OCI-LY7 (cell line): ENCODE data around the gene C1orf174. TPM values are rescaled to one million over a fixed set of nuclear protein-coding genes. Genes with fewer than 3 reads are reported as not detected.

ENCODE experiments used
- BruUV-seq: library from RNA; stranded (reverse); fragments of 400-500 nt; replicated peaks from 2 replicates; lab custom pipeline; 2021; lab: Mats Ljungman, UMichigan
- CTCF ChIA-PET: fragments of 300-600 bp; sonication (Branson Sonifier 250); formaldehyde crosslinking; loops from one replicate; lab custom pipeline; 2022; ENCODE audit warnings: antibody characterized with exemption; ENCODE audit not compliant: unreplicated experiment; lab: Charles Lee
- POLR2A ChIA-PET: fragments of 300-600 bp; sonication (Branson Sonifier 250); formaldehyde crosslinking; loops from one replicate; lab custom pipeline; 2022; ENCODE audit warnings: antibody characterized with exemption; lab: Charles Lee
- DNase-seq: peaks from one replicate; pipeline ENCODE4 v3.0.0-alpha.2; 2015; ENCODE audit warnings: low spot score
- H2AFZ ChIP-seq: fragments of 200-600 bp; sonication (generic), shearing (Covaris generic); 2 replicates; pipeline ENCODE4 v1.6.1; 2014; ENCODE audit warnings: mild to moderate bottlenecking, antibody characterized with exemption, low read length, moderate library complexity
- H3K27ac ChIP-seq: fragments of 200-600 bp; sonication (generic); 2 replicates; pipeline ENCODE4 v1.5.1; 2014; ENCODE audit warnings: mixed run types, low read depth, mild to moderate bottlenecking, moderate library complexity, low read length, inconsistent platforms; ENCODE audit not compliant: poor library complexity, severe bottlenecking
- H3K36me3 ChIP-seq: fragments of 200-600 bp; sonication (generic); 2 replicates; pipeline ENCODE4 v1.6.1; 2014; ENCODE audit warnings: mild to moderate bottlenecking, antibody characterized with exemption, low read length, moderate library complexity, mixed read lengths; ENCODE audit not compliant: insufficient read depth
- H3K4me1 ChIP-seq: fragments of 200-600 bp; sonication (generic); 2 replicates; pipeline ENCODE4 v1.5.1; 2014; ENCODE audit warnings: mild to moderate bottlenecking, low read length; ENCODE audit not compliant: insufficient read depth, poor library complexity, severe bottlenecking
- H3K4me2 ChIP-seq: fragments of 200-600 bp; sonication (generic); 2 replicates; pipeline ENCODE4 v1.6.1; 2014; ENCODE audit warnings: mild to moderate bottlenecking, low read length
- H3K4me3 ChIP-seq: fragments of 200-600 bp; sonication (generic); 2 replicates; pipeline ENCODE4 v1.5.1; 2014; ENCODE audit warnings: mild to moderate bottlenecking, low read depth, low read length; ENCODE audit not compliant: poor library complexity, severe bottlenecking
- H3K79me2 ChIP-seq: fragments of 200-600 bp; sonication (generic); 2 replicates; pipeline ENCODE4 v1.6.1; 2016; ENCODE audit warnings: low read depth, mild to moderate bottlenecking, low read length, moderate library complexity, mixed read lengths; ENCODE audit not compliant: insufficient read depth
- H3K9me2 ChIP-seq: fragments of 200-600 bp; sonication (generic); 2 replicates; pipeline ENCODE4 v1.6.1; 2016; ENCODE audit warnings: mild to moderate bottlenecking, low read length, mixed read lengths; ENCODE audit not compliant: insufficient read depth
- H3K9me3 ChIP-seq: fragments of 200-600 bp; sonication (generic); 2 replicates; pipeline ENCODE4 v1.6.1; 2014; ENCODE audit warnings: mild to moderate bottlenecking, mixed run types, low read length, mixed read lengths
- H4K20me1 ChIP-seq: fragments of 200-600 bp; sonication (generic); 2 replicates; pipeline ENCODE4 v1.6.1; 2014; ENCODE audit warnings: mild to moderate bottlenecking, antibody characterized with exemption, low read length, moderate library complexity, mixed read lengths; ENCODE audit not compliant: insufficient read depth
- CTCF ChIP-seq: fragments of 200-600 bp; sonication (generic); conservative IDR thresholded peaks from 2 replicates; pipeline ENCODE4 v1.5.1; 2014; ENCODE audit warnings: mild to moderate bottlenecking, antibody characterized with exemption, low read length, moderate library complexity, mixed read lengths
- EZH2phosphoT487 ChIP-seq: fragments of 200-600 bp; sonication (generic); IDR thresholded peaks from 2 replicates; pipeline ENCODE4 v1.6.1; 2018; ENCODE audit warnings: low read depth, borderline replicate concordance, mild to moderate bottlenecking, mixed run types, antibody characterized with exemption, low read length, moderate library complexity, mixed read lengths
- intact Hi-C: fragments of 100-400 bp; cut with micrococcal nuclease; formaldehyde crosslinking; loops from one replicate; pipeline ENCODE4 v1.10.0; 2022; ENCODE audit not compliant: unreplicated experiment
- total RNA-seq, 2 experiments: library from RNA; depleted of rRNA in 1 of 2; stranded (reverse); fragments of >200 nt in 1 of 2; shearing (Covaris generic) in 1 of 2; gene quantifications; 2 replicates each; pipeline ENCODE4 v1.2.3, GENCODE V29; 2014 to 2022

Gene C1orf174
- total RNA-seq, 2 experiments from 2014 or later = 39.0 to 59.5 TPM

GRCh38 chr1:3923378-3924185 is 23.5 kb upstream of the C1orf174 start:
- POLR2A ChIA-PET = no interaction called here
- Histone ChIP-seq H3K9me2 (no peaks in the 10 kb centered on the region), H3K4me3 (no peak overlapping the region), H2AFZ (no peak overlapping the region), H3K27ac (no peak overlapping the region), H4K20me1 (no peaks in the 10 kb centered on the region), H3K36me3 (peaks cover 22% of the 10 kb centered on the region), H3K4me1 (peaks cover 12% of the 10 kb centered on the region), H3K79me2 (no peaks in the 10 kb centered on the region), H3K4me2 (no peak overlapping the region), H3K9me3 (no peaks in the 10 kb centered on the region)
- no peak for DNase-seq
- CTCF ChIA-PET = no interaction called here
- no peak for TF ChIP-seq EZH2phosphoT487
- no peak for TF ChIP-seq CTCF
- intact Hi-C loops = no loop called here
- no TSS peak for BruUV-seq

GRCh38 chr1:3922851-3923250 is 22.8 kb upstream of the C1orf174 start:
- Histone ChIP-seq H3K4me3 (no peak overlapping the region), H3K9me2 (no peaks in the 10 kb centered on the region), H4K20me1 (no peaks in the 10 kb centered on the region), H3K36me3 (peaks cover 26% of the 10 kb centered on the region), H3K4me1 (peaks cover 6% of the 10 kb centered on the region), H3K79me2 (no peaks in the 10 kb centered on the region), H3K9me3 (no peaks in the 10 kb centered on the region), H3K4me2 (no peak overlapping the region), H2AFZ (no peak overlapping the region), H3K27ac (no peak overlapping the region)
- POLR2A ChIA-PET = no interaction called here
- intact Hi-C loops = no loop called here
- DNase-seq = no peak
- no TSS peak for BruUV-seq
- TF ChIP-seq CTCF = no peak
- no peak for TF ChIP-seq EZH2phosphoT487
- CTCF ChIA-PET = no interaction called here

GRCh38 chr1:3922201-3922725 is 22.2 kb upstream of the C1orf174 start:
- no peak for DNase-seq
- POLR2A ChIA-PET = no interaction called here
- Histone ChIP-seq H3K9me3 (no peaks in the 10 kb centered on the region), H3K9me2 (no peaks in the 10 kb centered on the region), H2AFZ (no peak overlapping the region), H3K79me2 (no peaks in the 10 kb centered on the region), H3K4me1 (peaks cover 6% of the 10 kb centered on the region), H3K4me2 (no peak overlapping the region), H4K20me1 (no peaks in the 10 kb centered on the region), H3K36me3 (peaks cover 30% of the 10 kb centered on the region), H3K4me3 (no peak overlapping the region), H3K27ac (no peak overlapping the region)
- no peak for TF ChIP-seq EZH2phosphoT487
- no peak for TF ChIP-seq CTCF
- no TSS peak for BruUV-seq
- CTCF ChIA-PET = no interaction called here
- intact Hi-C loops = no loop called here
